NCI-H345 treated with DMSO at 0.1 percent for 48 hours (cell line): Measurements from ENCODE around the gene HCLS1.
"Not testable (repeated sequence)": the region's sequence is repeated elsewhere in the genome, so short reads cannot be mapped to it uniquely, and the experiment has no call there.

ENCODE experiments used
- DNase-seq: peaks from one replicate; lab custom pipeline; 2025; ENCODE audit not compliant: unreplicated experiment; lab: John Stamatoyannopoulos, UW

HCLS1 gene

GRCh38 chr3:121660356-121661171 lies at the start of gene HCLS1:
Gene HCLS1, minus strand, starts transcription at chr3:121660903. Its CDS starts 2,556 bp downstream, at chr3:121658347.
- DNase-seq, result no peak

- no peak for DNase-seq
These were observed 49.6 kb upstream of the HCLS1 start for GRCh38 chr3:121710347-121710746.

- DNase-seq, result no peak
These were observed 47.0 kb upstream of the HCLS1 start for GRCh38 chr3:121707531-121708273.

- no peak for DNase-seq
These were observed 44.8 kb upstream of the HCLS1 start for GRCh38 chr3:121705541-121705940.

GRCh38 chr3:121703973-121704372 lies 43.3 kb upstream of the HCLS1 start:
- no peak for DNase-seq

- DNase-seq, result no peak
These were observed 38.2 kb upstream of the HCLS1 start for GRCh38 chr3:121698901-121699300.

- DNase-seq, result no peak
These were observed 37.8 kb upstream of the HCLS1 start for GRCh38 chr3:121698476-121698875.

GRCh38 chr3:121696186-121696585 lies 35.5 kb upstream of the HCLS1 start:
- DNase-seq, result no peak

GRCh38 chr3:121692010-121692699 lies 31.5 kb upstream of the HCLS1 start:
- DNase-seq, result no peak

GRCh38 chr3:121690777-121691405 lies 30.2 kb upstream of the HCLS1 start:
- DNase-seq, result no peak

GRCh38 chr3:121688747-121689146 lies 28.0 kb upstream of the HCLS1 start:
- DNase-seq, result not testable (repeated sequence)

GRCh38 chr3:121681792-121682191 lies 21.1 kb upstream of the HCLS1 start:
- DNase-seq, result no peak

- DNase-seq, result no peak
These were observed 16.4 kb upstream of the HCLS1 start for GRCh38 chr3:121677141-121677540.

- no peak for DNase-seq
These were observed 10.0 kb upstream of the HCLS1 start for GRCh38 chr3:121670676-121671075.

GRCh38 chr3:121667333-121667732 lies 6.6 kb upstream of the HCLS1 start:
- DNase-seq, result no peak

GRCh38 chr3:121665488-121665887 lies 4.8 kb upstream of the HCLS1 start:
- DNase-seq, result no peak

GRCh38 chr3:121663171-121663847 lies 2.6 kb upstream of the HCLS1 start:
- no peak for DNase-seq

GRCh38 chr3:121662742-121663141 lies 2.0 kb upstream of the HCLS1 start:
- no peak for DNase-seq

GRCh38 chr3:121661376-121661775 lies 673 bp upstream of the HCLS1 start:
- no peak for DNase-seq

GRCh38 chr3:121659586-121659985 lies 1.1 kb downstream of the HCLS1 start:
- no peak for DNase-seq
